ENCODE measurements around the gene MYL6B.
A peak's percentile ranks its signal among the peaks of the same experiment; 100 is the strongest.

MYL6B gene

DNA sequence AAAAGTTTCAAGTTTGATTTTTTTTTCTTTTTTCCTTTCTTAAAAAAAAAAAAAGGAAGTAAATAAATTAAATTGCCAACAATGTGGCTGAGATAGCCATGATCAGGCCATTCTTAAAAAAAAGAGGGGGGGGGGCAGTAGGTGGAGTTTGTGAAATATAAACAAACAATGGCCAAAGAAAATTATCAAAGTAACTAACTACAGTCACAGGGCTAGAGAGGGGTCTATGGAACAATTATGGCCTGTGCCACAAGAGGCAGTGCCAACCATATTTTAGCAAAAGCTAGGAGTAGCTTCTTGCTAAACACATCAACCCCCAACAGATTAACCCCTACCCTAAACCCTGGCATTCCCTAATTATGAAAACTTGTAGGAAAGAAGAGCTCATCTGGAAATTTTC lies 53.1 kb downstream of the MYL6B start:
- in situ Hi-C loops (cut with MboI; ENCODE audit: low sequenced_read_pairs), result no loop called here

DNA sequence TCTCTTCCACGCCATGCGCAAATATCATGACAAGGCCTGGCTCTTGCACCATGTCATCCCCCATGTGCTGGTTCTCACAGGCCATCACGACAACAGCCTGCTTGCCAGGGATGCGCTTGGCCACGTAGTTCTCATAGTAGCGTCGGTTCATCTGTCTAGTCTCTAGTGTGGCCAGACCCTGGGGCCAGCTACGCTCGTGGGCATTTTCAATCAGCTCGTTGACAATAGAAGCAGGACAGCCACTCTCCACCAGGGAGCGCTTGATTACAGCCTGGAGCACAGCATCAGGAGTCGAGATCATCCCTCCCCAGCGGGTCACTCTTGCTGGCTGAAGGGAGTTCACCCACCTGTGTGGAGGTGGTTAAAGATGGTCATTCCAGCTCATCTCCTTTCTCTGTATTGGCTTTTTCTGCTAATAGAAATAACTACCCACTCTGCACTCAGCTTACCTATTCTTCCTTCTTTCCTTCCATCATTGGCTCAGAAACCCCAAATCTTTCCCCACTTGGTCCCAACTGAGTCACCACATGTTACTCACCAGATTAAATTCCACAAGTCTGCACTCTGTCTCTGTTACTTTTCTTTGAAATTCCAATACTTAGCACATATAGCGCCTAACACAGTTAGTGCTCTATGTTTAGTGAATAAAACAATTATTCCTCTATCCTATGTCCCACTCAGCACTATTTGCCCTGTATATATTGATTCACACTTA lies 54.2 kb downstream of the MYL6B start:
- H3K4me3 ChIP-seq, result no peak overlapping the region
- H3K4me1 ChIP-seq, result peaks cover 3% of the 10 kb centered on the region; the same call in 1 of the 2 replicates
- peak in 1 of 2 experiments; percentile 70 for DNase-seq (ENCODE audit: low spot score in 2 of 2)
- in situ Hi-C loops (cut with MboI; ENCODE audit: low sequenced_read_pairs), result no loop called here
- peaks cover 63% of the 10 kb centered on the region for H3K36me3 ChIP-seq (replicated peaks)
- no peaks in the 10 kb centered on the region for H3K27me3 ChIP-seq (ENCODE audit: low read depth)
- no peaks in the 10 kb centered on the region for H3K9me3 ChIP-seq

More for the DNA sequence above, 53.1 kb downstream of the MYL6B start:
- peaks cover 3% of the 10 kb centered on the region; the same call in 1 of the 2 replicates for H3K4me1 ChIP-seq
- no peak overlapping the region for H3K4me3 ChIP-seq
- no peaks in the 10 kb centered on the region for H3K27me3 ChIP-seq (ENCODE audit: low read depth)
- no peak for DNase-seq (ENCODE audit: low spot score in 2 of 2)
- no peaks in the 10 kb centered on the region for H3K9me3 ChIP-seq
- peaks cover 53% of the 10 kb centered on the region for H3K36me3 ChIP-seq (replicated peaks)
